ENCODE results near the gene DNAJC22. TPM values are rescaled to one million over a fixed set of nuclear protein-coding genes. Genes with fewer than 3 reads are reported as not detected.

DNAJC22 gene
- total and polyA plus RNA-seq, 9 of the 15 experiments (the other 6 are each of a cell fraction or from before 2014, with no cell fraction given), result 0.10 to 1.2 (median 0.47) TPM

GRCh38 chr12:49359671-49360070 is 13.0 kb downstream of the DNAJC22 start:
- no peaks in the 10 kb centered on the region for H3K4me1 ChIP-seq (replicated peaks in 1 of 2; ENCODE audit: control insufficient read depth in 2 of 2, insufficient read depth in 2 of 2, low read length in 2 of 2)
- no peak overlapping the region for H3K27ac ChIP-seq (ENCODE audit: extremely low read depth, low read depth, low read length)
- no peaks in the 10 kb centered on the region for H3K27me3 ChIP-seq (ENCODE audit: control insufficient read depth in 2 of 2, insufficient read depth in 2 of 2, low read length in 2 of 2)
- ATAC-seq (no peak), DNase-seq (ENCODE audit: extremely low read depth in 1 of 4, low spot score in 3 of 4) (no peak), FAIRE-seq (no peak)
- no TSS peak for BruUV-seq (replicated peaks)
- H3K4me2 ChIP-seq (ENCODE audit: insufficient read depth, low read length), result no peak overlapping the region
- no peaks in the 10 kb centered on the region for H3K9me3 ChIP-seq (replicated peaks; ENCODE audit: control insufficient read depth, insufficient read depth, low read depth, low read length)
- H3K4me3 ChIP-seq, result no peak overlapping the region
- in situ Hi-C loops (cut with MboI), result loop anchor here (5.0 kb wide), 1 partner anchor 158 kb away; no protein-coding TSS in a partner anchor
- TF ChIP-seq MXI1 (IDR thresholded peaks at IDR 0.05; ENCODE audit: low read depth, low read length) (no peak), MXD1 (CRISPR knock-in tag; IDR thresholded peaks at IDR 0.05; ENCODE audit: borderline replicate concordance, poor library complexity, severe bottlenecking) (no peak), PATZ1 (CRISPR knock-in tag; IDR thresholded peaks at IDR 0.05; ENCODE audit: borderline replicate concordance) (no peak)
- ChIA-PET CTCF (ENCODE audit: low intra/inter-chr PET ratio) (interaction anchor here (1.0 to 8.6 kb wide), 5 partner anchors 28 to 221 kb away, joined by 3 to 185 read pairs (median 19); no protein-coding TSS in a partner anchor), POLR2A (interaction anchor here (1.7 to 2.7 kb wide), 3 partner anchors 151 to 155 kb away, joined by 5 to 14 read pairs (median 8); no protein-coding TSS in a partner anchor)
- no peaks in the 10 kb centered on the region for H3K9me1 ChIP-seq (ENCODE audit: control insufficient read depth, insufficient read depth, low read length)
- no peak overlapping the region for H2AFZ ChIP-seq (ENCODE audit: low read depth, low read length)
- no peaks in the 10 kb centered on the region for H4K20me1 ChIP-seq (replicated peaks; ENCODE audit: control insufficient read depth, insufficient read depth, low read length)
- H3K9ac ChIP-seq (ENCODE audit: insufficient read depth in 1 of 2, low read depth in 2 of 2, low read length in 2 of 2), result no peak overlapping the region
- intact Hi-C loops (cut with micrococcal nuclease), result loop anchor here (10.0 kb wide), 1 partner anchor 345 kb away; the partner anchor contains the start of gene FMNL3
- 29% methylated on average over 7 of the region's 7 CpGs for WGBS (ENCODE audit: insufficient coverage, low coverage, missing lambda C conversion rate)
- H3K36me3 ChIP-seq (ENCODE audit: control insufficient read depth, insufficient read depth, low read length), result no peaks in the 10 kb centered on the region
- H3K79me2 ChIP-seq (ENCODE audit: control insufficient read depth, insufficient read depth, low read length), result no peaks in the 10 kb centered on the region
